Activated naive CD4-positive, alpha-beta T cell (primary cell): ENCODE measurements around the gene THBS2.
A peak's percentile ranks its signal among the peaks of the same experiment; 100 is the strongest.
"Not testable (repeated sequence)": the region's sequence is repeated elsewhere in the genome, so short reads cannot be mapped to it uniquely, and the experiment has no call there.

Source experiments
- DNase-seq, 4 experiments: peaks; one replicate each; lab custom pipeline; 2025; lab: John Stamatoyannopoulos, UW

THBS2 gene

DNA sequence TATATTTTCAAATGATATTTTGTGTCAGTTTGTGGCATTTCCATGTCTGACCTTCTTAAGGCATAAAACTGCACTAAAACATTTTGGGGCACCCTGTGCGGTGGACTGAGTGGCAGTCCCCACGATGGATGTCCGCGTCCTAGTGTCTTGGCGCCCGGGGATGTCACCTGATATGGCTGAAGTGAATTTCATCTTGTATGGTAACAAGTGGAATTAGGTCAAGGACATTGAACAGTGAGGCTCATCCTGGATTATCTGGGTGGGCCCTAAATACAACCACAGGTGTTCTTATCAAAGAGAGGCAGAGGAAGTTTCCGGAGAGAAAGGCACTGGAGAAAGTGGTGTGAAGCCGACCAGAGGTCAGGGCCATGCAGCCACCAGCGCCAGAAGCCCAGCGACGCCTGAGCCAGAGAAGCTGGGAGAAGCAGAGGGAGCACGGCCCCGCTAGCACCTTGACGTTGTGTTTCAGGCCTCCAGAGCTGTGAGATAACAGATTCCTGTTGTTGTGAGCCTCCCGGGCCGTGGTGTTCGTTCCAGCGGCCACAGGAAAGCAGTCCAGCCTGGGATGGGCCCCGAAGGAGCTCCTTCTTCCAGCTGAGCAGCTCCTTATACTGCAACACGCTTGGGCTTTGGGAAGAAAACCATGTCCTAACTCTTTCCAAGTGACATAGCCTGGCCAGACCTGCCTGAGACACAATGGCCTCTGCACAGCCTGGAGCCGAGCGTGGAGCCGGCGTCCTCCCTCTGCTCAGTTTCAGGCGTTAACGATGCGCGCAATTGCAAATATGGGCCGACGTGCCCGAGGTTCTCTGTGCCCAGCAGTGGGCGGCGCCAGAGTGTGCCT, 22.5 kb downstream of the THBS2 start:
- DNase-seq: no peak

DNA sequence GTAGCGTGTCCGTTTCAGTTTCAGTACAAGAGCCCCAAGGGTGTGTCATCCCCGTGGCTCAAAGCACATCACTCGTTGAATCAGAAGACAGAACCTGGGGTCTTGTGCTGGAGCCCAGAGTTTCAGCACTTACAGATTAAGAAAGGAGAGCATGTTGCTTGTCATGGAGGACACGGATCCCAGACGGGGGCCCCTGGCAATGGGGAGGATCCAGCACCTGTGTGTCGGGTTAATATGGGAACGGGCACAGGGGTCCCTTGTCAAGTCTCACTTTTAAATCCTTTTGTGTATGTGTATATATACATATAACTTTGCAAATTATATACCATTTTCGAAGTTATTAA, 23.4 kb downstream of the THBS2 start:
- DNase-seq: no peak

DNA sequence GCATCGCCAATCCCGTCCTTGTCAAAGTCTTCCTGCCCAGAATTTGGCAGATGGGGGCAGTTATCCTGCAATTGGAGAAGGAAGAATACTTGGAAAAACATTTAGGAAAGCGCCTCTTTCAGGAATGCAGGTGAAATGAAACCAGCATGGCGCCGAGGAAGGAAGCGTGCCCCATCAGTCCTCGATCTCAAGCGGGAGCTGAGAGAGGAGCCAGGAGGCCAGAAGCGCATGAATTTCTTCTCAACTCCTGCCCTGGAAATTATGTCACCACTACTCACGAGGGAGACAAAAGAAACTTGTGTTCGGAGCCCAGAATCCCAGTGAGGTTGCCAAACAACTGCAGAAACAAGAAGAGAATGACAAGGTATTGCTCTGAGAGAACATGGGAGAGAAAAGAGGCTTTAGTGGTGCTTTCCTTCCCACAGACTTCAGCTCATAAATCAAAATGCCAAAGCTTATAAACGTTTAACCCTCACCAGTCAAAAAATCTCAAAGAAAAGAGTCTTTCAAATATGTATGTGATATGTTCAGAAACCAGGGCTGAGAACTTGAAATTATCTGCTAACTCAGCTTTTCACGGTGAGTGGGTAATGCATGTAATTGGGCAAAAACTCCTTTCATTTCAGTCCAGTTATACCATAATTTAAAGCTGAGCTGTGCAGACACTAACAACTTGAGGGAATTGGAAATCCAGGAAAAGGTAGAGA, 23.9 kb downstream of the THBS2 start:
- no peak for DNase-seq

DNA sequence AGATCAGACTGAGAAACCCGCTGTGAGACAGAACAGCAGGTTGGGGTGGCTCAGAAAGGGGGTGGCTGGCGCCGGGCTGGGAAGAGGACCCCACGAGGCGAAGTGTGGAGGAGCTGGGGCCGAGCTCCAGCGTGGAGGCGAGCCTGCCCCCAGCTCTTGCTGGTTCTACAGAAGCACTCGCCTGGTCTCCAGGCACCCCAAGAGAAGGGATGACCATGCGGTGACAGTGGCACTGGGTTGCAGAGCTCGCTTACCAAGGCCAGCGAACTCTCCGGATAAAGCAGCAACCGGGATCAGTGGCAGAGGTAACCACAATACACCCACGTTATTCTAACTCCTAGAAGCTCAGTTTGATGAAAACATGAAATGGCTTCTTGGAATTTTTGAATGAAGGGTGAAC, 26.5 kb downstream of the THBS2 start:
- no peak for DNase-seq

DNA sequence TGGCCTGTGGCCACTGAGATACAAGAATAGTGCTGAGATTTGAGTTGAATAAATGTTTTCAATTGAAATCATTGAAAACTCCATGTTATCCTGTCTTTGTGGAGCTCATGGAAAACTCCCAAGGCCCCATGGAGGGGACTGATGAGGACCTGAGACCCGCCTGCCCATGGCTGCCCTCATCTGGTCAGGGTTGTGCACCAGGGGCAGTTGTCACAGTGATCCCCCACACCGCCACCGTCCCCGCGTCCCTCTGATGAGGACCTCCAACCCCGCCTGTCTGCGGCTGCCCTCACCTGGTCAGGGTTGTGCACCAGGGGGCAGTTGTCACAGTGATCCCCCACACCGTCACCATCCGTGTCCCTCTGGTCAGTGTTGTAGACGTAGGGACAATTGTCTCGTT, 27.8 kb downstream of the THBS2 start:
- no peak for DNase-seq

DNA sequence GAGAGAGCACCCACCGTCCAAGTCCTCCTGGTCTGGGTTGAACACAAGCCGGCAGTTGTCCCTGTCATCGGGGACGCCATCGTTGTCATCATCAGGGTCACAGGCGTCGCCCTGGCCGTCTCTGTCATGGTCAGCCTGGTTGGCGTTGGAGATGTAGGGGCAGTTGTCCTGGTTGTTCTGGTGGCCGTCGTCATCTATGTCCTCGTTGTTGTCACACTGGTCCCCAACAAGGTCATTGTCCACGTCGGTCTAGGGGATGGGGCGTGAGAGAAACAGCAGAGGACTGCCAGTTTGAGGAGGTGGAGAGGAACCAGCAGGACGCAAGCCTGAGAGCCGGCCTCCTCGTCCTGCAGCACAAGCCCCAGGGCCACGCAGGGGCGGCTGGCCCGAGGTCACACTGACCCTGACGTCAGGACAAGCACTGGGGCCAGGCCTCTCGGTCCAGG, 28.5 kb downstream of the THBS2 start:
- DNase-seq: no peak

DNA sequence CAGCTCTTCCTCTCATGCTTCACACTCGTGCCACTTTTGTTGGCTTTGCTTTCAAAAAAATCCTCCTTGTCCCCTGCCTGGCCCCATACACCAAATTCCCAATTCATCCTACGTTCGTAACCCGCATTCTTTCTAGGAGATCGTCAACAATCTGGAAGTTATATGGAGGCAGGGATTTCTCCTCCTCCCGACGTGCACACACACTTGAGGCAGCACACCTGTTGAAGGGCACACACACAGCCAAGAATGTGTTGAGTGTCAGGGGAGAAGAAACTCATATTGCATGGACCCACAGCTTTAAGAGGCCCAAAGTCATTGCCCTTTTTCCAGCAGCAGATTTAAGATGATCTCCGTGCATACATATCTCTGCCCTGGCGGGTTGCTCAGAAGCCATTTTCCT, 28.9 kb downstream of the THBS2 start:
- DNase-seq: no peak

DNA sequence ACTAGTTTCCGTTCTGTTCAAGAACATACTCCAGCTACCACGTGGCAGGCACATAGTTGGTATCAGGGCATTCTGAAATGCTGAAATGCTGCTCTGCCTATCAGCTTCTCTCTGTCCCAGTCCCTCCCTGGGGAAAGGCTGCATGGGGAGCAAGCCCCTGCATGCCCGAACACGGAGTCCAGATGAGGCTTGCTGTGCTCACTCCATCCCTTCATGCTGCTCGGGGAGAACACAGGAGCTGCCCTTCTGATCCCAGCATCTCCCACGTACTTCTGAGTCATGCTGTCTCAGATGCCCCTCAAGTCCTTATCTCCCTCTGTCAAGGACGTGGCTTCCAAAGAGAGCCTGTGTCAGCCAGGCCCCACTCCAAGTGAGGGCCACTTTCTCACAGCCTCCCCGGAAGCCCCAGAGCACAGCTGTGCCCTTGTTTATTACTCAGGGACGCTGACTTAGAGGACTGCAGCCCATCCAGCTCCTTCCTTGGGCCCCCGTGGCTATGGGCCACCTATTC, 29.4 kb downstream of the THBS2 start:
- no peak for DNase-seq

DNA sequence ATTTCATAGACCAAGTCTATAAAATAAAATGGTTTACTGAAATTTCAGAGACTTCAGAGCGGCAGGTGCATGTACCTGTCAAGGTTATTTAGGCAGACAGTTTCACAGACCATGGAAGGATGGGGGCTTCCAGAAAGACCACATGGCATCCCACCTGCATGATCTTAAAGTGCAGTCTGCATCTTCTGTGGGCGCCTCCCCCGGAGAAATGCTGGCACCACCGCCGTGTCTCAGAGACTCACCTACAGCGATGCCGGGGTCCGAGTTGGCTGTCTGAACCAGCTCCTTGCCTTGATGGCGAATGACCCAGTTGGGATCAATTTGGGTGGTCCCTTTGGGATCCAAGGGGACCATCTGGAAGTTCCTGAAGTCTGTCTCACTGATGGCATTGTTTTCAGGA, 30.6 kb downstream of the THBS2 start:
- DNase-seq: no peak

DNA sequence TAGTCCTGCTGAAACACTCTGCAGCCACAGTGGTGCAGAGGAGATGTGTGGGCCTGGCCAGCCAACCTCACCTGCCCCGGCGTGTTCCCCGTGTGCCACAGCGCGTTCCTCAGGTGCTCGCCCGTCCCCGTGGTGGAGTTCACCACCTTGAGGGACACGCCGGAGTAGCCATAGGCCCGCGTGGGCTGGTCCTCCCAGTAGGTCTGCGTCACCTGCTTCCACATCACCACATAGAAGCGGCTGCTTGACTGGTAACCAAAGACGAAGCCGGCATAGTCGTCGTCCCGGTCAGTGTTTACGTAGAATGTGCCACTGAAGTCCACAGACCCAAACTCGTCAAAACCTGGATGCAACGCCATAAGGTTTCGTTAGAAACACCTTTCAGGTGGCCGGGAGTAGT, 31.5 kb downstream of the THBS2 start:
- no peak for DNase-seq

DNA sequence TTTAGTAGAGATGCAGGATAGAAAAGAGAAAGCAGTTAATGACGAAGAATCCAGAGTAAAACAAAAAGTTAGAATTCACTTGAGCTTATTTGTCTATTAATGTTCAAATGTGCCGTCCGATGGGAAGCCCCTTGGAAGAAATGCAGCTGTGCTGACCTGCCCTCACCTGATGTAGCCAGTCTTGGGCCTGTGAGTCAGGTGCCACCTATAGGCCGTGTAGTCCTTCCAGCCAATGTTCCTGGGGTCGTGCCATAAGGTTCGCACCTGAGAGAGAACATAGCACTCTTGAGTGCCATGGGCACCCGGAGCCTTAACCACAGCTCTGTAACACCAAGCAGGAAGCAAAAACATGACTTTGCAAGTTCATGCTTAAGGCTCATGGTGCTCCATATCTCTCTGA, 32.4 kb downstream of the THBS2 start:
- DNase-seq: no peak

DNA sequence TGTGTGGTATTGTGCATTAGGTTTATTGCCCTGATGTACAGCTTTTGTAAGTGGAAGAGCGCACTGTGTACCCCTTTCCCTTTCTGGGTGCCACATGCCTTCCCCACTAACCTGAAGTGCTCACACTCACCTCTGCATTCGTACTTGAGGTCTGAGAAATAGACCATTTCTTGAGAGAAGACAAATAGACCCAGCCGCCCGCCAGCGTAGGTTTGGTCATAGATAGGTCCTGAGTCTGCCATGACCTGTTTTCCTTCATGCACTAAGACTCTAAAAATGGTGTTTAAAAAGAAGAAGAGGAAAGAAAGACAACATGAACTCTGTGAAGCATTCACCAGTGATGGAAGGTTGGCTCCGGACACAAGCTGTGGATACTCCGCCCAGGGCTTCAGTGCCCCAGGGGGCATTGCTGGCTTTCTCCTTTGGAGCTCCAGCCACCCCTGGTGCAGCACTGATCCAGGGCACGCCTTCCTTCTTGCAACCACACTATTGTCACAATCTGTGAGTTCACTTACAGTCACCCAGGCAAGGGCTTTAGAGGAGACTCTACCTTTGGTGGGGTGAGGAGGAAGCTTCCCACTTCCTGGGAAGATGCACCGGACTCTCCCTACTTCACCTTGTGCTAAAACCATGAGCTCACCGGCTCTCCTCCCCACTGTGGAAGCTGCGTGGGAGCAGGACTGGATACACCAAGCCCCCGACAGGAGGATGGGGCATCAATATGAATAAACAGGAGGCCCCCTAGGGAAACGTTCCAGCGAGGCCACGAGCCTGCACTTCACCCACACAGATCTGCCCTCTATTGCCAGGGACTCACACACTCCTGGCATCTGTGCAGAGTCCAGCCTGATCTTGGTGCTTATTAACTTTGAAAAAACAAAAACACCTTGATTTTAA, 33.3 kb downstream of the THBS2 start:
- no peak for DNase-seq

DNA sequence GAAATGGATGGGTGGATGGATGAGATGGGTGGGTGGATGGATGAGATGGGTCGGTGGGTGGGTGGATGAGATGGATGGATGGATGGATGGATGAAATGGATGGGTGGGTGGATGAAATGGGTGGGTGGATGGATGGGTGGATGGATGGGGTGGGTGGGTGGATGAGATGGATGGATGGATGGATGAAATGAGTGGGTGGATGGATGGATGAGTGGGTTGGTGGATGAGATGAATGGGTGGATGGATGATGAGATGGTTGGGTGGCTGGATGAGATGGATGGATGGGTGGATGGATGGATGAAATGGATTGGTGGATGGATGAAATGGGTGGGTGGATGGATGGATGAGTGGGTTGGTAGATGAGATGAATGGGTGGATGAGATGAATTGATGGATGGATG, 35.7 kb downstream of the THBS2 start:
- no peak for DNase-seq

DNA sequence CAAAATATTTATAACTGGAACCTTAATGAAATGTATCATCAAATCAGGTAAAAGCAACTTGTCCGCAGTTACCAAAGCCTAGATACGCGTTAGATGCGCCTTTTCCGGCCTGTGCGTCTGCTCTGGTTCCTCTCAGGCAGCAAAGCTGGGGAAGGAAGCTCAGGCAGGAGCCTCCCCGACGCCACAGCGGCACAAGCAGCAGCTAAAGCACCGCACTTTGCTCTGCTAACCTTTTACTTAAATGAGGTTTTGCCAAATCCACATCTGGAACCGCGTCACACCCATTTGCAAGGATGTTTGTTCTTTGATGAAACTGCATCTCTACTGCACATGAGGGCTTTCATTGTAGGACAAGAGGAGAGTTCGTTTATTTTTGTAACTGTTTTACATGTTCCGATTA, 36.8 kb downstream of the THBS2 start:
- DNase-seq: no peak

DNA sequence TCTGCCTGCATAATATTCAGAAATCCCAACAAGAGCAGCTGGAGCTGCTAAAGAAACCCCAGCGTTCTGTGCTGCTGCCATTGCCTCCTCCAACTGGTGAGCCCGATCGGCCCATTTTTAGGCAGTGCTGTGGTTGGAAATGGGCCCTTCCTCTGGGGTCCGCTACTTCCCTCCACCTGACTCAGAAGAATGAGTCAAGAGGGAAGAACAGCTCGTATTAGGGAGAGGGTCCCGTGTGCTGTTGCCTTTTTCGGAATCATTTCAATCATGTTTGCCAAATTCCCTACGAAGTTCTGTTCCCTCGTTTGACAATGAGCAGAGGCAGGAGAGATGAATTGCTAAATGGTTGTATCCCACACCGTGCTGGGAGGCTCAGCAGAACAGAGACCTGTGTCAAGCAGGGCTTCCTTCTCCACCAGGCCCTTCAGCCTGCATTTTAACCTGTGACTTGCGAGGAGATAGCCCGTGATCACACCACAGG, 38.4 kb downstream of the THBS2 start:
- DNase-seq: no peak

DNA sequence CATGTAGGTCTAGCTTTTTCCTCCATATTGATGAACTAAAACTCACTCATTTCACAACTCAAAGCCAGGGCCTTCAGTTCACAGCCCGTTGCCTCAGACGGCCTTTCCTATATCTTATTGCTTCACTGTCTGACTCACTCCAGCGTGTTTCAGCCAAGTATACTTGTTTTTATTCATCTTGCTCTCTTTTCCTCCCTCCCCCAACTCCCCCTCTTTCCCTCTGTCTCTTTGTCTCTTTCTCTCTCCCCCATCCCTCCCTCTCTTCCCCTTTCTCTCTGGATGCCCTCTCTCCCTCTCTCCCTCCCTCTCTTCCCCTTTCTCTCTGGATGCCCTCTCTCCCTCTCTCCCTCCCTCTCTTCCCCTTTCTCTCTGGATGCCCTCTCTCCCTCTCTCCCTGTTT, 38.9 kb downstream of the THBS2 start:
- not testable (repeated sequence) for DNase-seq

DNA sequence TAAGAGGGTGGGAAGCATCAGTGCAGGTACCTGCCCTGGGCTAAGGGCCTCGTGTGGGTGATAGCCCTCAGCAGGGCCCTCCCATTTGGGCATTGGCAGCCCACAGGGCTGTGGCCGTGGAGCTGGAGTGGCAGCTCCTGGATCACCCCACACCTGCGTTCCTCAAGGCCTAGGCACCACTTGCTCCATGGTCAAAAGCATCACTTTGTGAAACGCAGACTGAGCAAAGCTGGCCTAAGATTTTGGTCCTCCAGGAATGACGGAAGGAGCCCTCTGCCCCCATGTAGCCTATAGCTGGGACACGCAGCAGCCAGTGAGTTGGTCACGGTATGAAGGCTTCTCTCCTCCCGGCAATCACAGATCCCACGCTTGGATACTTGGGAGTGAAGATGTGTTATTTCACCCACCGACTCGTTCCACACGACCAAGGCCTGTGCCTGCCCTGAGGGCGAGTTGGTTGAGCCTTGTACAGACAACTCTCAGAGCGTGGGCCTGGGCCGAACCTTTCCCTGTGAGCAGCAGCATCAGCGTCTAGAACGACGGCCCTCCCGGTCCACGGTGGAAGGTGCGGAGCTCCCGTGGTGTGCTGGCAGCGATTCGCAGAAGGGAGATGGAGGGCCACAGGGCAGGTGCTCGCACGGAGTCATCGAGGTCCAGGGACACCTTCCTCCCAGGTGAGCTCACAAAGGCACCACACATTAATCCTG, 39.7 kb downstream of the THBS2 start:
- no peak for DNase-seq

DNA sequence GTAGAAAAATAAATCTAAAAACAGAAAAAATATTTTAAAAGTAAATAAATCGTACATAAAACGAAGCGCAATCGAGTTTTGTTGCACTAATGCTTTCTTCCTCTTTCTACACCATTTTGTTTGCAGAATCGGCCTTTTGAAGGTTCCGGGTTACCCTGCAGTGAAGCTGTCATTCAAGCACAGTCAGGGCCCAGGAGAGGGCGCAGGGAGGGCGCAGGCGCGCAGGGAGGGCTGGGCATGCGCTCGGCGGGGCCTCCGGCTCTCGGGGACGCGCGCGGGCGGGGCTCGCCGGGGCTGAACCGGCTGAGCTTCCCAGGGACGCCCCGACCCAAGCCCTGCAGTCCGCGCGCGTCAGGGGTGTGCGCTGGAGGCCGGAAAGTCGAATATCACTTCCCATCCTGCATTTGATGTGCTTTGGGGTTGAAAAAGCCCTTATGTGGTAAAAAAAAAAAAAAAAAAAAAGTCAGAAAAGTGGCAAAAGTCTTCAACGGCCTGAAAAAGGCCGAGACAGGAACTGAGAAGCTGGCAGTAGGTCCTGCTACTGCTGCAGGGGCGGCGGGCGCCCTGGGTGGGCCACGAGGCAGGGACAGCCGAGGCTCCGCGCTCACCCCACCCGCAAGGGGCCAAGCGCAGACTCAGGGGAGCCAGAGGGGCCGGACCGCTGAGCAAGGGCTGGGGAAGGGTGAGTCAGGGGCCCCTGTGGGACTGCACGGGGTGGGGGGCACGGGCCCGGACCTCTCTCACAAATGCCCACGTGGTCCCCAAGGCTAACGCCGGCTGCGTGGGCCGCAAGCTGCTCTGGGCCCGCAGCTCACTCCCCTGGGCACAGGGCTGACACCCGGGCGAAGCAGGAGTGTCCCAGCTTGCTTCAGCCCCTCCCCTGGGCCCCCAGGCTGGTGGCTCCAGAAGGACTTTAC, 40.5 kb downstream of the THBS2 start:
- peak; percentile 67 to 81 (median 74) for DNase-seq

DNA sequence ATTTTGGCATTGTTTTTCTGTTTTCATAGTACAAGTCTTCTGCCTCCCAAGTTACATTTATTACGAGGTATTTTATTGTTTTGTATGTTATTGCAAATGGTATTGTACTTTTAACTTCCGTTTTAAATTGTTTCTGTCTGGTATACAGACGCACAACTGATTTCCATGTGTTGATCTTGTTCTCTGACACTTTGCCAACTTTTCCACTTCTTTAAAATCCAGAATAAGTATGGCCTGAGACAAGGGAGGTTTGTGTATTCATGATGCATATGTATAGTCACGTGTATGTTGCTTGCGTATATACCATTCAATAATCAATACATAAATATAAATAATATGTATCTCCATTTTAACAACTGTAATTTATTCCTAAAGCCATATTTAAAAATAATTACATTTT, 41.2 kb downstream of the THBS2 start:
- no peak for DNase-seq

DNA sequence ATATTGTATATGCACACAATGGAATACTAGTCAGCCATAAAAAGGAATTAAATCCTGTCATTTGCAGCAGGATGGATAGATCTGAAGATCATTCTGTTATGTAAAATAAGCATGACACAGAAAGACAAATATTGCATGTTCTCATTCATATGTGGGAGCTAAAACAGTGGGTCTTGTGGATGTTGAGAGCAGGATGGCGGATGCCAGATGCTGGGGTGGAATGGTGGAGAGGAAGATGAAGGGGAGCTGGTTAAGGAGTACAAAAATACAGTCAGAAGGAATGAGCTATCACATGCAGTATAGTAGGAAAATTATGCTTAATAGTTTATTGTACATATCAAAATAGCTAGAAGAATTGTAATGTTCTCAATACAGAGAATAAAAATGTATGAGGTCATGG, 41.8 kb downstream of the THBS2 start:
- DNase-seq: no peak

DNA sequence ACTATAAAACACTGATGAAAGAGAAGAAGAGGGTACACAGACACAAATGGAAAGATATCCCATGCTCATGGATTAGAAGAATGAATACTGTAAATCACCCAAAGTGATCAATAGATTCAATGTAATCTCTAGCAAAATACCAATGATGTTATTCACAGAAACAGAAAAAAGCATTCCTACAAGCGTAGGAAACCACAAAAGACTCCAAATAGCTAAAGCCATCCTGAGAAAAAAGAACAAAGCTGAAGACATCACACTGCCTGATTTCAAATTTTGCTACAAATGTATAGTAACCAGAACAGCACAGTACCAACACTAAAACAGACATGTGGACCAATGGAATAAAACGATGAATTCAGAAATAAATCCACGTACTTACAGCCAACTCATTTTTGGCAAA, 43.0 kb downstream of the THBS2 start:
- DNase-seq: no peak
